Measurements from ENCODE around the gene RALGDS.

RALGDS gene

GRCh38 chr9:133142684-133143622 is 21.9 kb upstream of the RALGDS start:
- DNase-seq (ENCODE audit: extremely low spot score): no peak
- POLR2A ChIA-PET: interaction anchor here (1.0 to 2.0 kb wide), 3 partner anchors 9 to 113 kb away, joined by 3 to 11 read pairs (median 5); partner anchors contain the start of gene GTF3C5
- TF ChIP-seq, protein P1, sequence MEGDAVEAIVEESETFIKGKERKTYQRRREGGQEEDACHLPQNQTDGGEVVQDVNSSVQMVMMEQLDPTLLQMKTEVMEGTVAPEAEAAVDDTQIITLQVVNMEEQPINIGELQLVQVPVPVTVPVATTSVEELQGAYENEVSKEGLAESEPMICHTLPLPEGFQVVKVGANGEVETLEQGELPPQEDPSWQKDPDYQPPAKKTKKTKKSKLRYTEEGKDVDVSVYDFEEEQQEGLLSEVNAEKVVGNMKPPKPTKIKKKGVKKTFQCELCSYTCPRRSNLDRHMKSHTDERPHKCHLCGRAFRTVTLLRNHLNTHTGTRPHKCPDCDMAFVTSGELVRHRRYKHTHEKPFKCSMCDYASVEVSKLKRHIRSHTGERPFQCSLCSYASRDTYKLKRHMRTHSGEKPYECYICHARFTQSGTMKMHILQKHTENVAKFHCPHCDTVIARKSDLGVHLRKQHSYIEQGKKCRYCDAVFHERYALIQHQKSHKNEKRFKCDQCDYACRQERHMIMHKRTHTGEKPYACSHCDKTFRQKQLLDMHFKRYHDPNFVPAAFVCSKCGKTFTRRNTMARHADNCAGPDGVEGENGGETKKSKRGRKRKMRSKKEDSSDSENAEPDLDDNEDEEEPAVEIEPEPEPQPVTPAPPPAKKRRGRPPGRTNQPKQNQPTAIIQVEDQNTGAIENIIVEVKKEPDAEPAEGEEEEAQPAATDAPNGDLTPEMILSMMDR (IDR thresholded peaks at IDR 0.05; ENCODE audit: control extremely low read depth, extremely low read depth, low read depth, missing control alignments): no peak
- CTCF ChIA-PET: interaction anchor here (1.1 to 10.7 kb wide), 11 partner anchors 12 to 315 kb away, joined by 3 to 473 read pairs (median 16); partner anchors contain the start of gene RALGDS

GRCh38 chr9:133141833-133142595 is 21.0 kb upstream of the RALGDS start:
- POLR2A ChIA-PET: interaction anchor here (1.0 kb wide), 1 partner anchor 27 kb away, joined by 3 read pairs; no protein-coding TSS in a partner anchor
- CTCF ChIA-PET: interaction anchor here (0.9 to 10.7 kb wide), 3 partner anchors 11 to 120 kb away, joined by 3 to 473 read pairs (median 257); partner anchors contain the start of gene RALGDS
- TF ChIP-seq, protein P1 (IDR thresholded peaks at IDR 0.05; ENCODE audit: control extremely low read depth, extremely low read depth, low read depth, missing control alignments): no peak
- DNase-seq (ENCODE audit: extremely low spot score): peak; percentile 39

DNA sequence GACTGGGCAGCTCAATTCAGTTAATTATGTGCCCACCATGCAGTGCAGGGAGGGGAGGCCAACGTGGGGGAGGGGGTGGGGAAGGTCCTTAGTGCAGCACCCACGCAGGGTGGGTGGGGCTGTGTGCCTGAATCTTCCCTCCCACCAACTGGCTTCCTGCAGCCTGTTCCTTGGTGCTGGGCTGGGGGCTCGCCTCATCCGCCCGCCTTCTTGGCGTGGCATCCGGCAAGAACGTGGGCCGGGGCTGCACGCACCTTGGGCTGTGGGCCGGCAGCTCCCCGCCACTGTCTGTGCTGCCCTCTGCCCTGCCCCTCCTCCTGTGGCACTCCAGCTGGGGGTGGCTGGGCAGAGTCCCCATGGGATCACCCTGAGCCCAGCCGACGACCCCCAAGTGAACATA is 19.6 kb upstream of the RALGDS start:
- no peak for DNase-seq (ENCODE audit: extremely low spot score)
- ChIA-PET CTCF (no interaction called here), POLR2A (no interaction called here)

GRCh38 chr9:133140174-133140505 is 19.1 kb upstream of the RALGDS start:
- no peak for DNase-seq (ENCODE audit: extremely low spot score)
- CTCF ChIA-PET: no interaction called here
- TF ChIP-seq, protein P1 (IDR thresholded peaks at IDR 0.05; ENCODE audit: control extremely low read depth, extremely low read depth, low read depth, missing control alignments): no peak
- POLR2A ChIA-PET: no interaction called here

More for the DNA sequence above, 19.6 kb upstream of the RALGDS start:
- TF ChIP-seq, protein P1 (IDR thresholded peaks at IDR 0.05; ENCODE audit: control extremely low read depth, extremely low read depth, low read depth, missing control alignments): no peak

DNA sequence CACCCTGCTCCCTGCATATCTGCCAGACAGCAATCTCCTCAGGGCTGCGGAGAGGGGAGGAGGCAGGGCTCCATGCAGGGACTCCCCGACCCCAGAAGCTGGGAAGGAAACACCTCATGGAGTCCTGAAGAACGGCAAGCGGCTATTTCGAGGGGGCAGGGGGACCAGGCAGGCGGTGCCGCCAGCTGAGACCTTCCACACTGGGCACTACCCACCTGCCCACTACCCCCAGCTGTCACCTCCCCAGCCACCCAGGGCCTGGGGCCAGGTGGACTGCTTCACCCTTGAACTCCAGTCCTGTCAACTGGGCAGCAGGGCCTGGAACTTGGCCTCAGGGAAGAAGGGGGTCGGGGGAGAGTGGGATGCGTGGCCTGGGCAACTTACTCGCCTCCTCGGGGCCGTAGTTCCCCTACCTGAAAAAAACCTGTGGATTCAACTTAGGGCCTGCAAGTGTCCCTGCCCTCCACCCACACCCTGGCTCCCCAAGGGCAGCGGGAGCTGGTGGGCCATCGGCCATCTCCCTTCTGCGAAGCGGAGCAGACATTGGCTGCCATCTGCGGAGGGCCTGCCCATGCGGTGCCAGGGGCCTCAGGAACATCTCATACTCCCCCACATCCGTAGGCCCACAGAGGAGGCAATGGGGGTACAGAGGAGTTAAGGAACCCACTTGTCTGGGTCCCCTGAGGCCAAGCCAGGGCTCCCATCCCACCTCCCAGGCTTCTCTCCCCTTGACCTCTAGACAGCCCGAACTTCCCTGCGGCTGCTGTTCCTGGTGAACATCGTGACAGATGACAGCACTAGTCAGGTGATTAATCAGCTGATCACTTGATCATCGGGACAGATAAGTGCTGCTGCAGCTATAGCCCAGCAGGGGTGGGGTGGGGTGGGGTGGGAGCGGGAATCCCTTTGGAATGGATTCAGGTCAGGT is 18.5 kb upstream of the RALGDS start:
- POLR2A ChIA-PET: no interaction called here
- TF ChIP-seq, protein P1 (IDR thresholded peaks at IDR 0.05; ENCODE audit: control extremely low read depth, extremely low read depth, low read depth, missing control alignments): no peak
- CTCF ChIA-PET: interaction anchor here (1.4 to 1.6 kb wide), 2 partner anchors 8 to 22 kb away, joined by 4 to 9 read pairs; no protein-coding TSS in a partner anchor
- no peak for DNase-seq (ENCODE audit: extremely low spot score)
